Measurements from ENCODE around the gene ARHGAP19. TPM values are rescaled to one million over a fixed set of nuclear protein-coding genes. Genes with fewer than 3 reads are reported as not detected.

ARHGAP19 gene
- total RNA-seq, 1 experiment from 2014 or later: 11.2 TPM

DNA sequence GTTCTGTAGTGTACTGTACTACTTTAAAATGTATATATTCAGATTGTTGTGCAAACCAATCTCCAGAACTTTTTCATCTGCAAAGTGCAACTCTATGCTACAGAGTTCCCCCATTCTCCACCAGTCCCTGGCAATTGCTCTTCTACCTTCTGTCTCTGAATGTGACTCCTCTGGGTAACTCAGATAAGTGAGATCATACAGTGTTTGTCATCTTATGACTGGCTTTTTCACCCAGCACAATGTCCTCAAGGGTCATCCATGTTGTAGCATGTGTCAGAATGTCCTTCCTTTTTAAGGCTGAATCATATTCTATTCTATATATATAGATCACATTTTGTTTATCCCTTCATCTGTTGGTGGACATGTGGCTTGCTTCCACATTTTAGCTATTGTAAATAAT is 117.5 kb downstream of the ARHGAP19 start:
- no peak for DNase-seq
- ChIA-PET POLR2A (ENCODE audit: unreplicated experiment) (no interaction called here), CTCF (no interaction called here)
- no peaks in the 10 kb centered on the region for H3K79me2 ChIP-seq (ENCODE audit: low read depth)
- H3K9me2 ChIP-seq (ENCODE audit: insufficient read depth): no peaks in the 10 kb centered on the region
- H3K27ac ChIP-seq: no peak overlapping the region
- TF ChIP-seq EZH2 (IDR thresholded peaks at IDR 0.05; ENCODE audit: low read depth): no peak
- TF ChIP-seq, protein P1, sequence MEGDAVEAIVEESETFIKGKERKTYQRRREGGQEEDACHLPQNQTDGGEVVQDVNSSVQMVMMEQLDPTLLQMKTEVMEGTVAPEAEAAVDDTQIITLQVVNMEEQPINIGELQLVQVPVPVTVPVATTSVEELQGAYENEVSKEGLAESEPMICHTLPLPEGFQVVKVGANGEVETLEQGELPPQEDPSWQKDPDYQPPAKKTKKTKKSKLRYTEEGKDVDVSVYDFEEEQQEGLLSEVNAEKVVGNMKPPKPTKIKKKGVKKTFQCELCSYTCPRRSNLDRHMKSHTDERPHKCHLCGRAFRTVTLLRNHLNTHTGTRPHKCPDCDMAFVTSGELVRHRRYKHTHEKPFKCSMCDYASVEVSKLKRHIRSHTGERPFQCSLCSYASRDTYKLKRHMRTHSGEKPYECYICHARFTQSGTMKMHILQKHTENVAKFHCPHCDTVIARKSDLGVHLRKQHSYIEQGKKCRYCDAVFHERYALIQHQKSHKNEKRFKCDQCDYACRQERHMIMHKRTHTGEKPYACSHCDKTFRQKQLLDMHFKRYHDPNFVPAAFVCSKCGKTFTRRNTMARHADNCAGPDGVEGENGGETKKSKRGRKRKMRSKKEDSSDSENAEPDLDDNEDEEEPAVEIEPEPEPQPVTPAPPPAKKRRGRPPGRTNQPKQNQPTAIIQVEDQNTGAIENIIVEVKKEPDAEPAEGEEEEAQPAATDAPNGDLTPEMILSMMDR (conservative IDR thresholded peaks at IDR 0.05): no peak
- no peaks in the 10 kb centered on the region for H3K36me3 ChIP-seq (ENCODE audit: low read depth)
- intact Hi-C loops (cut with micrococcal nuclease; ENCODE audit: unreplicated experiment): no loop called here
- no peaks in the 10 kb centered on the region for H3K4me1 ChIP-seq (replicated peaks; ENCODE audit: insufficient read depth)
- no TSS peak for BruUV-seq (replicated peaks)
- H3F3A ChIP-seq (ENCODE audit: insufficient read depth, low read depth): no peaks in the 10 kb centered on the region
- peaks cover 35% of the 10 kb centered on the region for H3K27me3 ChIP-seq (ENCODE audit: insufficient read depth, low read depth)
- H3K4me2 ChIP-seq: no peak overlapping the region
- no peak overlapping the region for H2AFZ ChIP-seq
- H3K4me3 ChIP-seq: no peak overlapping the region
- H3K9me3 ChIP-seq (ENCODE audit: insufficient read depth, low read depth): no peaks in the 10 kb centered on the region
- no peaks in the 10 kb centered on the region for H4K20me1 ChIP-seq (ENCODE audit: insufficient read depth)

DNA sequence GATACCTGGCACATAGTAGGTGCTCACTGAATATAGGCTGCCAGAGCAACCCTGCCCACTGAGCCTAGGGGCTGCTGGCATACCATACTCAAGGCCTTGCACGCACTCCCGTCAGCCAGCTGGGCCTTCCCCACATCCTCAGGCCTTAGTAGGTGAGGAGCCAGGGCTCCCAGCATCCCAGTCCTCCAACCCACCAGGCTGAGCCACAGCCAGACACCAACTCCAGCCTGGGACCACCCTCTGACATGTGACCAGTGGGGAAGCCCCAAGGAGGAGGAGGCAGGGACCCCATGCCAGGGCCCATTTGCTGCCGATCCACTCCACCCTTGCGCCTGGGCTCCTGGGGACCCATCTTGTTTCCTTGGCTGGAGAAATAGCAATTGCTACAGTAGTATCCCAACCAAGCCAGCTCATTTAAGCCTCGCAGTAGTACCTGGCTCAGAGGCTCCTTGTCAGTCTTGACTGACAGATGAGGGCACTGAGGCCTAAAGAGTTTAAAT is 118.1 kb downstream of the ARHGAP19 start:
- H3K9me3 ChIP-seq (ENCODE audit: insufficient read depth, low read depth): no peaks in the 10 kb centered on the region
- no peaks in the 10 kb centered on the region for H3F3A ChIP-seq (ENCODE audit: insufficient read depth, low read depth)
- no peak overlapping the region for H2AFZ ChIP-seq
- H3K79me2 ChIP-seq (ENCODE audit: low read depth): no peaks in the 10 kb centered on the region
- H4K20me1 ChIP-seq (ENCODE audit: insufficient read depth): no peaks in the 10 kb centered on the region
- ChIA-PET POLR2A (ENCODE audit: unreplicated experiment) (no interaction called here), CTCF (no interaction called here)
- no peaks in the 10 kb centered on the region for H3K9me2 ChIP-seq (ENCODE audit: insufficient read depth)
- no peaks in the 10 kb centered on the region for H3K36me3 ChIP-seq (ENCODE audit: low read depth)
- no peak overlapping the region for H3K4me2 ChIP-seq
- H3K27me3 ChIP-seq (ENCODE audit: insufficient read depth, low read depth): peaks cover 30% of the 10 kb centered on the region
- no TSS peak for BruUV-seq (replicated peaks)
- H3K4me3 ChIP-seq: no peak overlapping the region
- H3K27ac ChIP-seq: no peak overlapping the region
- TF ChIP-seq, protein P1 (conservative IDR thresholded peaks at IDR 0.05): no peak
- no peak for TF ChIP-seq EZH2 (IDR thresholded peaks at IDR 0.05; ENCODE audit: low read depth)
- no peak for DNase-seq
- no peaks in the 10 kb centered on the region for H3K4me1 ChIP-seq (replicated peaks; ENCODE audit: insufficient read depth)
- intact Hi-C loops (cut with micrococcal nuclease; ENCODE audit: unreplicated experiment): no loop called here

DNA sequence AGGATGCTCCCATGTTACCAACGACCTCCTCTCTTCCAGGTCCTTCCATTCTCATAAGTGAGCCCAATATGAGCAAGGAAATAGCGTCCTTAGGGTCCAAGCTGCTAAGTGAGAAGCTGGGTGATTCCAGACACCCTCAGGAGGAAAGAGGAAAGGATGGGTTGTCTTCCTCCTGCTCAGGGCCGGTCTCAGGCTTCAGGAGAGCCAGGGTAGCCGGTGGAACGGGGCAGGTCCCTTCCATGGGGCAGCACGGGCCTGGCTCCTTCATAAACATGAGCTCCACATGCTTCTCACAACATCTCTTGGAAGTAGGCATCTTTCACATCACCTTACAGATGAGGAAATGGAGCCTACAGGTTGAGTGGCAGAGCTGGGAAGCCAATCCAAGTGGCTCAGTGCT is 119.4 kb downstream of the ARHGAP19 start:
- Histone ChIP-seq H4K20me1 (ENCODE audit: insufficient read depth) (no peaks in the 10 kb centered on the region), H3K4me2 (no peak overlapping the region), H3K27me3 (ENCODE audit: insufficient read depth, low read depth) (peaks cover 18% of the 10 kb centered on the region), H3K9me3 (ENCODE audit: insufficient read depth, low read depth) (no peaks in the 10 kb centered on the region), H3F3A (ENCODE audit: insufficient read depth, low read depth) (no peaks in the 10 kb centered on the region), H3K36me3 (ENCODE audit: low read depth) (no peaks in the 10 kb centered on the region), H3K79me2 (ENCODE audit: low read depth) (no peaks in the 10 kb centered on the region), H3K4me1 (replicated peaks; ENCODE audit: insufficient read depth) (no peaks in the 10 kb centered on the region), H3K9me2 (ENCODE audit: insufficient read depth) (no peaks in the 10 kb centered on the region), H3K4me3 (no peak overlapping the region), H3K27ac (no peak overlapping the region), H2AFZ (no peak overlapping the region)
- CTCF ChIA-PET: no interaction called here
- TF ChIP-seq EZH2 (IDR thresholded peaks at IDR 0.05; ENCODE audit: low read depth): no peak
- TF ChIP-seq, protein P1 (conservative IDR thresholded peaks at IDR 0.05): no peak
- DNase-seq: no peak
- POLR2A ChIA-PET (ENCODE audit: unreplicated experiment): no interaction called here
- intact Hi-C loops (cut with micrococcal nuclease; ENCODE audit: unreplicated experiment): no loop called here
- no TSS peak for BruUV-seq (replicated peaks)

Other genes starting within 250 kb of the ARHGAP19 start
- not detected in 2 replicates for gene SLIT1, start 106.7 kb downstream of the ARHGAP19 start, total RNA-seq (2021)
- gene FRAT1, start 26.6 kb upstream of the ARHGAP19 start, total RNA-seq (2021): 2.4 and 2.7 TPM in 2 replicates
- gene FRAT2, start 42.1 kb upstream of the ARHGAP19 start, total RNA-seq (2021): 11.0 and 13.0 TPM in 2 replicates
- gene RRP12, start 108.7 kb upstream of the ARHGAP19 start, total RNA-seq (2021): 22.6 and 34.3 TPM in 2 replicates
- gene PGAM1, start 133.6 kb upstream of the ARHGAP19 start, total RNA-seq (2021): 177 and 243 TPM in 2 replicates
- gene EXOSC1, start 153.4 kb upstream of the ARHGAP19 start, total RNA-seq (2021): 25.4 and 27.0 TPM in 2 replicates
- 29.1 and 29.6 TPM in 2 replicates for gene ZDHHC16, start 153.5 kb upstream of the ARHGAP19 start, total RNA-seq (2021)
- 42.4 and 42.7 TPM in 2 replicates for gene MMS19, start 205.8 kb upstream of the ARHGAP19 start, total RNA-seq (2021)
- gene UBTD1, start 206.3 kb upstream of the ARHGAP19 start, total RNA-seq (2021): 17.1 and 21.2 TPM in 2 replicates